Astrocyte (in vitro differentiated cells and primary cell): ENCODE results near the gene CHCHD3. TPM values are rescaled to one million over a fixed set of nuclear protein-coding genes. Genes with fewer than 3 reads are reported as not detected.
A peak's percentile ranks its signal among the peaks of the same experiment; 100 is the strongest.

Experiments used
- DNase-seq: peaks from one replicate; pipeline ENCODE4 v3.0.0-alpha.2; 2010; ENCODE audit warnings: low read depth
- FAIRE-seq: peaks from 2 replicates; lab custom pipeline; 2011; peaks lifted over from hg19 to GRCh38; lab: Jason Lieb, UNC
- H2AFZ ChIP-seq: 2 replicates; pipeline ENCODE4 v1.6.0; 2012; ENCODE audit warnings: low read depth, low read length, inconsistent platforms
- H3K27ac ChIP-seq: 2 replicates; pipeline ENCODE4 v1.5.1; 2011; ENCODE audit warnings: low read depth, low read length, inconsistent platforms
- H3K27me3 ChIP-seq: 2 replicates; pipeline ENCODE4 v1.6.0; 2011; ENCODE audit warnings: low read length, inconsistent platforms; ENCODE audit not compliant: insufficient read depth
- H3K36me3 ChIP-seq: 2 replicates; pipeline ENCODE4 v1.5.1; 2011; ENCODE audit warnings: low read length, inconsistent platforms; ENCODE audit not compliant: insufficient read depth
- H3K4me1 ChIP-seq: 2 replicates; pipeline ENCODE4 v1.5.1; 2011; ENCODE audit warnings: low read length, inconsistent platforms; ENCODE audit not compliant: insufficient read depth
- H3K4me2 ChIP-seq: 2 replicates; pipeline ENCODE4 v1.6.0; 2012; ENCODE audit warnings: low read length, inconsistent platforms
- H3K4me3 ChIP-seq: 2 replicates; pipeline ENCODE4 v1.5.1; 2011; ENCODE audit warnings: low read depth, mild to moderate bottlenecking, low read length, inconsistent platforms; ENCODE audit not compliant: insufficient read depth
- H3K79me2 ChIP-seq: 2 replicates; pipeline ENCODE4 v1.6.0; 2012; ENCODE audit warnings: mild to moderate bottlenecking, low read length, inconsistent platforms; ENCODE audit not compliant: insufficient read depth
- H3K9ac ChIP-seq: 2 replicates; pipeline ENCODE4 v1.6.0; 2012; ENCODE audit warnings: mild to moderate bottlenecking, low read length, inconsistent platforms
- H3K9me3 ChIP-seq: 2 replicates; pipeline ENCODE4 v1.5.1; 2012; ENCODE audit warnings: low read depth, mild to moderate bottlenecking, low read length, inconsistent platforms; ENCODE audit not compliant: insufficient read depth
- H4K20me1 ChIP-seq: 2 replicates; pipeline ENCODE4 v1.6.0; 2012; ENCODE audit warnings: low read length, inconsistent platforms; ENCODE audit not compliant: insufficient read depth
- H3K27ac Mint-ChIP-seq: one replicate; pipeline ENCODE4 v1.8.0; 2021; ENCODE audit warnings: mild to moderate bottlenecking, mixed read lengths; ENCODE audit not compliant: unreplicated experiment
- H3K27me3 Mint-ChIP-seq: one replicate; pipeline ENCODE4 v1.8.0; 2021; ENCODE audit warnings: low read depth, mixed read lengths; ENCODE audit not compliant: unreplicated experiment
- H3K36me3 Mint-ChIP-seq: one replicate; pipeline ENCODE4 v1.8.0; 2021; ENCODE audit warnings: low read depth, mixed read lengths; ENCODE audit not compliant: unreplicated experiment
- H3K4me1 Mint-ChIP-seq: one replicate; pipeline ENCODE4 v1.8.0; 2021; ENCODE audit warnings: low read depth, mixed read lengths; ENCODE audit not compliant: unreplicated experiment
- H3K4me3 Mint-ChIP-seq: one replicate; pipeline ENCODE4 v1.8.0; 2021; ENCODE audit warnings: mild to moderate bottlenecking, moderate library complexity, mixed read lengths; ENCODE audit not compliant: unreplicated experiment
- H3K9me3 Mint-ChIP-seq: one replicate; pipeline ENCODE4 v1.8.0; 2021; ENCODE audit warnings: mild to moderate bottlenecking, mixed read lengths; ENCODE audit not compliant: unreplicated experiment
- CTCF ChIP-seq: IDR thresholded peaks from 2 replicates; pipeline ENCODE4 v1.5.1; 2011; ENCODE audit warnings: low read depth, mild to moderate bottlenecking, inconsistent platforms, low read length, moderate library complexity; ENCODE audit not compliant: insufficient read depth
- EZH2 ChIP-seq: IDR thresholded peaks from 2 replicates; pipeline ENCODE4 v1.6.1; 2012; ENCODE audit warnings: mild to moderate bottlenecking, low read length, inconsistent platforms; ENCODE audit not compliant: insufficient read depth
- total RNA-seq: library from RNA; stranded (reverse); gene quantifications from 2 replicates; pipeline ENCODE4 v1.2.1, GENCODE V29; 2021

Gene CHCHD3
- total RNA-seq, 1 donor from 2014 or later, result 63.1 TPM

DNA sequence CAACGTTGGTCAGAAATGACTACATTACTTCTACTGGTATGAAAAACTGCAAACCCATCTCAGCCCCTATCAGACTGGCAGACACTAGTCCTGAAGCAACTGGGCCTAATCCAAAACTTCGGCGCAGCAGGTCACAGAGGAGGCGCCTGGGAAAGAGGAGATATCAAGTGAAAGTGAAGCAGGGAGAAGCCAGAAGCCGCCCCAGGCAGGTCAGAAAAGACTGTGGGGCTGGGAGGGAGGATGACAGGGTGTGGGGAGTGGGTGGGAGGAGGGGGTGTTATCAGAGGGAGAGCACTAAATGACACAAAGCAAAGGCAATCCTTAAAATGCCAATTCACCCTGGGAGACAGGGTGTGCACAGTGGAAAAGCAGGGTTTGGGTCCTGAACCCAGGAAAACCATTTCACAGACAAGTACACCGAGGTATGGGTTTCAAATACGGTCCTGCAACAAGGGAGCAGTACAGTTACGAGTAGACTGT is 731 bp downstream of the CHCHD3 start:
- peaks cover 42% of the 10 kb centered on the region for H4K20me1 ChIP-seq
- H3K4me3 ChIP-seq, result peak overlapping the region; percentile 91
- no peaks in the 10 kb centered on the region for H3K9me3 ChIP-seq
- Mint-ChIP-seq H3K4me1 (peaks cover 15% of the 10 kb centered on the region), H3K27me3 (no peaks in the 10 kb centered on the region), H3K27ac (peak overlapping the region; percentile 97), H3K4me3 (peak overlapping the region; percentile 99), H3K36me3 (no peaks in the 10 kb centered on the region), H3K9me3 (no peaks in the 10 kb centered on the region)
- TF ChIP-seq CTCF (no peak), EZH2 (no peak)
- H3K9ac ChIP-seq, result peak overlapping the region; percentile 95
- peak overlapping the region; percentile 84 for H2AFZ ChIP-seq
- H3K27ac ChIP-seq, result peak overlapping the region; percentile 85
- peak overlapping the region; percentile 90 for H3K4me2 ChIP-seq
- no peaks in the 10 kb centered on the region for H3K27me3 ChIP-seq
- DNase-seq (no peak), FAIRE-seq (no peak)
- H3K36me3 ChIP-seq, result no peaks in the 10 kb centered on the region
- no peaks in the 10 kb centered on the region for H3K4me1 ChIP-seq
- peaks cover 58% of the 10 kb centered on the region for H3K79me2 ChIP-seq

- Histone ChIP-seq H3K4me1 (no peaks in the 10 kb centered on the region), H3K79me2 (peaks cover 75% of the 10 kb centered on the region), H3K9ac (no peak overlapping the region), H3K4me3 (no peak overlapping the region), H3K27me3 (no peaks in the 10 kb centered on the region), H4K20me1 (peaks cover 54% of the 10 kb centered on the region), H3K4me2 (no peak overlapping the region), H2AFZ (no peak overlapping the region), H3K27ac (no peak overlapping the region), H3K36me3 (no peaks in the 10 kb centered on the region), H3K9me3 (no peaks in the 10 kb centered on the region)
- H3K4me1 Mint-ChIP-seq, result peaks cover 15% of the 10 kb centered on the region
- peak overlapping the region; percentile 55 for H3K4me3 Mint-ChIP-seq
- TF ChIP-seq CTCF, result no peak
- FAIRE-seq (no peak), DNase-seq (no peak)
- no peaks in the 10 kb centered on the region for H3K9me3 Mint-ChIP-seq
- H3K27ac Mint-ChIP-seq, result no peak overlapping the region
- no peaks in the 10 kb centered on the region for H3K27me3 Mint-ChIP-seq
- peaks cover 2% of the 10 kb centered on the region for H3K36me3 Mint-ChIP-seq
These were observed 2.6 kb downstream of the CHCHD3 start for GRCh38 chr7:133079296-133079695.

GRCh38 chr7:133077394-133077793 is 4.5 kb downstream of the CHCHD3 start:
- no peak for DNase-seq
- H3K36me3 ChIP-seq, result no peaks in the 10 kb centered on the region
- no peak overlapping the region for H3K4me3 ChIP-seq
- no peak overlapping the region for H3K9ac ChIP-seq
- no peak overlapping the region for H2AFZ ChIP-seq
- H3K27ac ChIP-seq, result no peak overlapping the region
- H3K27me3 ChIP-seq, result no peaks in the 10 kb centered on the region
- no peak overlapping the region for H3K27ac Mint-ChIP-seq
- no peak overlapping the region for H3K4me2 ChIP-seq
- H4K20me1 ChIP-seq, result peaks cover 66% of the 10 kb centered on the region
- H3K36me3 Mint-ChIP-seq, result peaks cover 2% of the 10 kb centered on the region
- no peak for FAIRE-seq
- H3K4me3 Mint-ChIP-seq, result no peak overlapping the region
- H3K4me1 ChIP-seq, result no peaks in the 10 kb centered on the region
- peaks cover 15% of the 10 kb centered on the region for H3K4me1 Mint-ChIP-seq
- H3K9me3 ChIP-seq, result no peaks in the 10 kb centered on the region
- H3K79me2 ChIP-seq, result peaks cover 91% of the 10 kb centered on the region
- no peak for TF ChIP-seq EZH2
- no peak for TF ChIP-seq CTCF
- H3K9me3 Mint-ChIP-seq, result no peaks in the 10 kb centered on the region
- H3K27me3 Mint-ChIP-seq, result no peaks in the 10 kb centered on the region
